ENCODE data around the gene PHF13. TPM values are rescaled to one million over a fixed set of nuclear protein-coding genes. Genes with fewer than 3 reads are reported as not detected.
"Not testable (repeated sequence)": the region's sequence is repeated elsewhere in the genome, so short reads cannot be mapped to it uniquely, and the experiment has no call there.

The PHF13 gene
- total RNA-seq, 4 donors from 2014 or later, result 12.6 to 21.7 (median 17.0) TPM

DNA sequence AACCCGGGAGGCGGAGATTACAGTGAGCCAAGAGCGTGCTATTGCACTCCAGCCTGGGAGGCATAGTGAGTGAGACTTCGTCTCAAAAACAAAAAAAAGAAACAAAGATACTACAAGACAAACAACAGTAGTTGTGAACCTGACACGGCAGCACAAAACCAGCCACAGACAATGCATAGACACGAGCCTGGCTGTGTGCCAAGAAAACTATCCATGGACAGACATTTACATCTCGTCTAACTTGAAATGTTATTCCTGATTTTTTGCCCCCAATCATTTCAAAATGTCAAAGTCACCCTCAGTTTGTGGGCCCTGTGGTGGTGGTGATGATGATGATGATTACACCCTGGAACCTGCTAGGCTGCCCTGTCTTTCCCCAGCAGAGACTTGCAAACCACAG lies 17.2 kb upstream of the PHF13 start:
- 57% methylated on average over 7 of the region's 7 CpGs for WGBS
- H3K27ac ChIP-seq, result no peak overlapping the region
- DNase-seq (ENCODE audit: low spot score in 2 of 2), result no peak
- TF ChIP-seq POLR2A (IDR thresholded peaks at IDR 0.05) (no peak), EP300 (IDR thresholded peaks at IDR 0.05) (no peak), POLR2AphosphoS5 (IDR thresholded peaks at IDR 0.05) (no peak)
- TF ChIP-seq, protein P1, sequence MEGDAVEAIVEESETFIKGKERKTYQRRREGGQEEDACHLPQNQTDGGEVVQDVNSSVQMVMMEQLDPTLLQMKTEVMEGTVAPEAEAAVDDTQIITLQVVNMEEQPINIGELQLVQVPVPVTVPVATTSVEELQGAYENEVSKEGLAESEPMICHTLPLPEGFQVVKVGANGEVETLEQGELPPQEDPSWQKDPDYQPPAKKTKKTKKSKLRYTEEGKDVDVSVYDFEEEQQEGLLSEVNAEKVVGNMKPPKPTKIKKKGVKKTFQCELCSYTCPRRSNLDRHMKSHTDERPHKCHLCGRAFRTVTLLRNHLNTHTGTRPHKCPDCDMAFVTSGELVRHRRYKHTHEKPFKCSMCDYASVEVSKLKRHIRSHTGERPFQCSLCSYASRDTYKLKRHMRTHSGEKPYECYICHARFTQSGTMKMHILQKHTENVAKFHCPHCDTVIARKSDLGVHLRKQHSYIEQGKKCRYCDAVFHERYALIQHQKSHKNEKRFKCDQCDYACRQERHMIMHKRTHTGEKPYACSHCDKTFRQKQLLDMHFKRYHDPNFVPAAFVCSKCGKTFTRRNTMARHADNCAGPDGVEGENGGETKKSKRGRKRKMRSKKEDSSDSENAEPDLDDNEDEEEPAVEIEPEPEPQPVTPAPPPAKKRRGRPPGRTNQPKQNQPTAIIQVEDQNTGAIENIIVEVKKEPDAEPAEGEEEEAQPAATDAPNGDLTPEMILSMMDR (IDR thresholded peaks at IDR 0.05), result no peak
- H3K36me3 ChIP-seq, result peaks cover 74% of the 10 kb centered on the region
- peak overlapping the region; percentile 98 for H3K4me3 ChIP-seq
- no peaks in the 10 kb centered on the region for H3K27me3 ChIP-seq
- no peaks in the 10 kb centered on the region for H3K9me3 ChIP-seq
- H3K4me1 ChIP-seq, result peaks cover 56% of the 10 kb centered on the region

DNA sequence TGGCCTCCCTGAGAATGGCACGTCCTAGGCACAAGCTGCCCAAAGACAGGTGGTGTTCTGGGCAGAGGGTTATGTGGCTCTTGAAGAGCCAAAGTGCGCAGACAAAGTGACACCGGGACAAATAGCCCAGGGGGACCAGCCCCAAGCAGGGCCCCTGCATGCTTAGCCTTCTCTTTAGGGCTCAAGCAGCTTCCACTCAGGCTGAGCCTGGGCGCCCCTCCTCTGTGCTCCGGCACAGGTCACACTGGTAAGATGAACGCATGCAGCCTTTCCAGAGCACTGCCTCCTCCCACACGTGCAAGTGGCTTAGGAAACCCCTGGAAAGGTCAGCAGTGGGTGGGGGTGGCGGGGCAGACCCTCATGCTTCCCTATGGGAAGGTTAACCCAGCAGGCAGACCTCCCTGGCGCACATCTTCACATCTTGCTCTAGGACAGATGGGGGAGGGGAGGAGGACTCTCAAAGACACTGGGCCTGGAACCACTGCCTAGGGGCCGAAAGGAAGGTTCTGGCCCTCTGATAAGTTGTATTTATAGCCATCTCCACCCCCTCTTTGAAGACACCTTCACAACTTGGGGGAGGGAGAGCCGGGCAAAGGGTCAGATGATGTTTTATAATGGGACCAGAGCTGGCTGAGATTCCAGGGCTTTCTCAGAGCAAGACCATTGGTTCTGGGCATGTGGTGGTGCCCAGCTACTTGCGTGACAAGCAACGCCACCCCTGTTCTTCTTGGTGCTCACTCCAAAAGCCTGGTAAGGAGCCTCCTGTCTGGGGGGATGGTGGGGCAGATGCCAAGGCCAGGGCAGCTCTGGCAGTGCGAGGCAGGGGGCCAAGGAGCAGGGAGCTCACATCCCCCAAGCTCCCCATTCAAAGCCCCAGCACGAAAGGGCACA lies 16.4 kb upstream of the PHF13 start:
- peak overlapping the region; percentile 98 for H3K4me3 ChIP-seq
- H3K9me3 ChIP-seq, result no peaks in the 10 kb centered on the region
- peaks cover 49% of the 10 kb centered on the region for H3K4me1 ChIP-seq
- peak overlapping the region; percentile 28 for H3K27ac ChIP-seq
- no peak for DNase-seq (ENCODE audit: low spot score in 2 of 2)
- WGBS, result 63% methylated on average over 12 of the region's 15 CpGs
- H3K27me3 ChIP-seq, result no peaks in the 10 kb centered on the region
- TF ChIP-seq POLR2AphosphoS5 (IDR thresholded peaks at IDR 0.05) (no peak), EP300 (IDR thresholded peaks at IDR 0.05) (no peak), POLR2A (IDR thresholded peaks at IDR 0.05) (no peak)
- TF ChIP-seq, protein P1 (IDR thresholded peaks at IDR 0.05), result no peak
- H3K36me3 ChIP-seq, result peaks cover 68% of the 10 kb centered on the region

DNA sequence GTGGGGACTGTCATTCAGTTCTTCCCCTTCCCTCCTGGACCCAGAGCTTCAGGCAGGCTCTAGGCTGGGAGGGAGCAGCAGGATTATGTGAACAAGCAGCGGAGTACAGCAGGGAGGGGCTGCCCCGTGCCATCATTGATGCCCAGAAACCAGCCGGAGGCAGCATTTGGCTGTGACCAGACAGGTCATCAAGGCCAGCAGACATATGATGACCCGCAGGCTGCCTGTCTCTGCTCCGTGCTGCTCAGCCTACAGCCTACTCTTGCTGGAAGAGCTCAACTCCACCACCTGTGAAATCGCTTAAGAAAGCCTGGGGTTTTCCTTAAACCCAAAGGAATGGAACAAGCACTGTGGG lies 15.8 kb upstream of the PHF13 start:
- 53% methylated on average over 6 of the region's 6 CpGs for WGBS
- Histone ChIP-seq H3K27ac (peak overlapping the region; percentile 28), H3K9me3 (no peaks in the 10 kb centered on the region), H3K36me3 (peaks cover 62% of the 10 kb centered on the region), H3K4me3 (peak overlapping the region; percentile 98), H3K27me3 (no peaks in the 10 kb centered on the region), H3K4me1 (peaks cover 48% of the 10 kb centered on the region)
- TF ChIP-seq, protein P1 (IDR thresholded peaks at IDR 0.05), result no peak
- TF ChIP-seq POLR2A (IDR thresholded peaks at IDR 0.05) (no peak), POLR2AphosphoS5 (IDR thresholded peaks at IDR 0.05) (no peak), EP300 (IDR thresholded peaks at IDR 0.05) (no peak)
- DNase-seq (ENCODE audit: low spot score in 2 of 2), result no peak

DNA sequence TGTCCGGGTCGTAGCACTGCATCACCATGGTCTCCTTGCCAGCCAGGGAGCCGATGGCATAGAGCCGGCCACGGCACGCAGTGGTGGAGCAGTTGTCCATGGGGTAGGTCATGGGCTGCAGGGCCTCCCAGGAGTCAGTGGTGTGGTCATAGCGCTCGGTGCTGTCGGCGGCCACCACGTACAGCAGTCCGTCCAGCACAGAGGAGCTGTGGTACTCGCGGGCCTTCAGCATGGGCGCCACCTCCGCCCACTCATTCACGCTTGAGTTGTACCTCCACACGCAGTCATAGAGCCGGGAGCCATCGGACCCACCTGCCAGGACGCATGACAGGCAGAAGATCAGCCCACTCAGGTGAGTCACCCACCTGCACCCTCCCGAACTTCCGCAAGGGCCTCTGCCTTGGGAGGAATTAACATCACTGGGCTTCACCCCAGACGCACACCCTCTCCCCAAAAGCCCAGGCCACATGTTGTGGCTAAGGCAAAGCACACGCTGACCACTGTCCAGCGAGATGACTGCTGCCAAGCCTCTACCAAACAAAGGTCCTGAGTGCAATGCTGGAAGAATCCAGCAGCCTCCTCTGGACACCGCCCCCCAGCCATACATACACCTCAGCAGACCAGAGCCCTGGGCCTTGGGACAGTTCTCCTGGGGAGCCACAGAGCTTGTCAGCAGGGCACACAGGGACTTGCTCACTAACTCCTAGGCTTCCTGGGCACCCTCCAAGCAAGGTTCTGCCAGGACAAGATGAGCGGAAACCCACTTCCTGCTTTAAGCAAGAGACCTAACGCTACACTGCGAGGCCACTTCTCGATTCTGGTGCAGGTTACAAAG lies 14.2 kb upstream of the PHF13 start:
- Histone ChIP-seq H3K27me3 (no peaks in the 10 kb centered on the region), H3K9me3 (no peaks in the 10 kb centered on the region), H3K4me1 (peaks cover 58% of the 10 kb centered on the region), H3K4me3 (peak overlapping the region; percentile 98), H3K36me3 (peaks cover 46% of the 10 kb centered on the region), H3K27ac (peak overlapping the region; percentile 99)
- no peak for TF ChIP-seq POLR2AphosphoS5 (IDR thresholded peaks at IDR 0.05)
- TF ChIP-seq, protein P1 (IDR thresholded peaks at IDR 0.05), result peak in 1 of 2 donors; percentile 13
- DNase-seq (ENCODE audit: low spot score in 2 of 2), result no peak
- WGBS, result 46% methylated on average over 20 of the region's 31 CpGs

DNA sequence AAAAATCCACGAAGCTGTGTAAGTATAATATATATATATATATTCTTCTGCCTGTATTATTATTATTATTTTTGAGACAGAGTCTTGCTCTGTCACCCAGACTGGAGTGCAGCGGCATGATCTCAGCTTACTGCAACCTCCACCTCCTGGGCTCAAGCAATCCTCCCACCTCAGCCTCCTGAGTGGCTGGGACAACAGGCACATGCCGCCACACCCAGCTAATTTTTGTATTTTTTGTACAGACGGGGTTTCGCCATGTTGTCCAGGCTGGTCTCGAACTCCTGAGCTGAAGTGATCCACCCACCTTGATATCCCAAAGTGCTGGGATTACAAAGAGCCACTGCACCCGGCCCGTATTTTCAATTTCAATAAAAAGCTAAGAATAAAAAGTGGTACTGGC lies 13.5 kb upstream of the PHF13 start:
- peaks cover 39% of the 10 kb centered on the region for H3K36me3 ChIP-seq
- H3K4me1 ChIP-seq, result peaks cover 64% of the 10 kb centered on the region
- H3K27me3 ChIP-seq; H3K9me3 ChIP-seq; DNase-seq (ENCODE audit: low spot score in 2 of 2): not testable (repeated sequence)
- peak overlapping the region; percentile 98 for H3K4me3 ChIP-seq
- 51% methylated on average over 8 of the region's 8 CpGs for WGBS
- peak overlapping the region; percentile 99 for H3K27ac ChIP-seq
